ENCODE measurements around the gene TP53TG5. TPM values are rescaled to one million over a fixed set of nuclear protein-coding genes. Genes with fewer than 3 reads are reported as not detected.

The TP53TG5 gene
- total RNA-seq, 1 donor from 2014 or later, result not detected

- Mint-ChIP-seq H3K27ac (ENCODE audit: unreplicated experiment) (peak overlapping the region; percentile 58), H3K36me3 (ENCODE audit: low read depth, unreplicated experiment) (peaks cover 10% of the 10 kb centered on the region), H3K9me3 (ENCODE audit: unreplicated experiment) (no peaks in the 10 kb centered on the region), H3K4me1 (ENCODE audit: low read depth, unreplicated experiment) (peaks cover 1% of the 10 kb centered on the region), H3K4me3 (ENCODE audit: unreplicated experiment) (no peak overlapping the region), H3K27me3 (ENCODE audit: low read depth, unreplicated experiment) (no peaks in the 10 kb centered on the region)
- peak overlapping the region; percentile 9 for H3K4me2 ChIP-seq (ENCODE audit: low read length)
- H3K9ac ChIP-seq (ENCODE audit: low read length), result no peak overlapping the region
- TF ChIP-seq EZH2 (IDR thresholded peaks at IDR 0.05; ENCODE audit: insufficient read depth, low read length), result no peak
- TF ChIP-seq CTCF (IDR thresholded peaks at IDR 0.05; ENCODE audit: insufficient read depth, low read depth, low read length), result no peak
- no peaks in the 10 kb centered on the region for H3K9me3 ChIP-seq (ENCODE audit: insufficient read depth, low read depth, low read length)
- H3K4me1 ChIP-seq (ENCODE audit: insufficient read depth, low read length), result peaks cover 10% of the 10 kb centered on the region
- H3K4me3 ChIP-seq (ENCODE audit: insufficient read depth, low read depth, low read length), result no peak overlapping the region
- H2AFZ ChIP-seq (ENCODE audit: low read depth, low read length), result no peak overlapping the region
- peaks cover 8% of the 10 kb centered on the region for H3K36me3 ChIP-seq (ENCODE audit: insufficient read depth, low read length)
- no peak for FAIRE-seq
- H3K27me3 ChIP-seq (ENCODE audit: insufficient read depth, low read length), result no peaks in the 10 kb centered on the region
- peaks cover 12% of the 10 kb centered on the region for H4K20me1 ChIP-seq (ENCODE audit: insufficient read depth, low read length)
- no peak overlapping the region for H3K27ac ChIP-seq (ENCODE audit: low read depth, low read length)
- DNase-seq (ENCODE audit: low read depth), result no peak
- H3K79me2 ChIP-seq (ENCODE audit: insufficient read depth, low read length), result no peaks in the 10 kb centered on the region
Observed at GRCh38 chr20:45372241-45372640, 5.9 kb downstream of the TP53TG5 start.

GRCh38 chr20:45370571-45371160 lies 7.5 kb downstream of the TP53TG5 start:
- TF ChIP-seq EZH2 (IDR thresholded peaks at IDR 0.05; ENCODE audit: insufficient read depth, low read length) (no peak), CTCF (IDR thresholded peaks at IDR 0.05; ENCODE audit: insufficient read depth, low read depth, low read length) (no peak)
- no peaks in the 10 kb centered on the region for H3K27me3 ChIP-seq (ENCODE audit: insufficient read depth, low read length)
- no peak overlapping the region for H3K9ac ChIP-seq (ENCODE audit: low read length)
- no peak overlapping the region for H3K4me3 Mint-ChIP-seq (ENCODE audit: unreplicated experiment)
- no peak for FAIRE-seq
- H3K27ac ChIP-seq (ENCODE audit: low read depth, low read length), result no peak overlapping the region
- H3K27ac Mint-ChIP-seq (ENCODE audit: unreplicated experiment), result no peak overlapping the region
- peaks cover 12% of the 10 kb centered on the region for H3K36me3 Mint-ChIP-seq (ENCODE audit: low read depth, unreplicated experiment)
- H4K20me1 ChIP-seq (ENCODE audit: insufficient read depth, low read length), result peaks cover 15% of the 10 kb centered on the region
- no peaks in the 10 kb centered on the region for H3K9me3 ChIP-seq (ENCODE audit: insufficient read depth, low read depth, low read length)
- peaks cover 7% of the 10 kb centered on the region for H3K79me2 ChIP-seq (ENCODE audit: insufficient read depth, low read length)
- H3K4me1 ChIP-seq (ENCODE audit: insufficient read depth, low read length), result peaks cover 10% of the 10 kb centered on the region
- no peak overlapping the region for H3K4me3 ChIP-seq (ENCODE audit: insufficient read depth, low read depth, low read length)
- H2AFZ ChIP-seq (ENCODE audit: low read depth, low read length), result no peak overlapping the region
- H3K4me2 ChIP-seq (ENCODE audit: low read length), result no peak overlapping the region
- peaks cover 1% of the 10 kb centered on the region for H3K4me1 Mint-ChIP-seq (ENCODE audit: low read depth, unreplicated experiment)
- no peaks in the 10 kb centered on the region for H3K9me3 Mint-ChIP-seq (ENCODE audit: unreplicated experiment)
- H3K27me3 Mint-ChIP-seq (ENCODE audit: low read depth, unreplicated experiment), result no peaks in the 10 kb centered on the region
- peaks cover 9% of the 10 kb centered on the region for H3K36me3 ChIP-seq (ENCODE audit: insufficient read depth, low read length)
- no peak for DNase-seq (ENCODE audit: low read depth)

GRCh38 chr20:45368221-45368980 lies 9.7 kb downstream of the TP53TG5 start:
- FAIRE-seq, result no peak
- H3K27ac Mint-ChIP-seq (ENCODE audit: unreplicated experiment), result no peak overlapping the region

More at GRCh38 chr20:45368221-45368980, 9.7 kb downstream of the TP53TG5 start:
- Histone ChIP-seq H3K36me3 (ENCODE audit: insufficient read depth, low read length) (peaks cover 13% of the 10 kb centered on the region), H3K27ac (ENCODE audit: low read depth, low read length) (no peak overlapping the region), H3K4me3 (ENCODE audit: insufficient read depth, low read depth, low read length) (no peak overlapping the region), H2AFZ (ENCODE audit: low read depth, low read length) (no peak overlapping the region), H3K79me2 (ENCODE audit: insufficient read depth, low read length) (peaks cover 26% of the 10 kb centered on the region), H3K27me3 (ENCODE audit: insufficient read depth, low read length) (no peaks in the 10 kb centered on the region), H3K9me3 (ENCODE audit: insufficient read depth, low read depth, low read length) (no peaks in the 10 kb centered on the region), H3K9ac (ENCODE audit: low read length) (no peak overlapping the region), H4K20me1 (ENCODE audit: insufficient read depth, low read length) (peaks cover 23% of the 10 kb centered on the region), H3K4me2 (ENCODE audit: low read length) (no peak overlapping the region), H3K4me1 (ENCODE audit: insufficient read depth, low read length) (peaks cover 13% of the 10 kb centered on the region)
- TF ChIP-seq CTCF (IDR thresholded peaks at IDR 0.05; ENCODE audit: insufficient read depth, low read depth, low read length) (no peak), EZH2 (IDR thresholded peaks at IDR 0.05; ENCODE audit: insufficient read depth, low read length) (no peak)
- Mint-ChIP-seq H3K27me3 (ENCODE audit: low read depth, unreplicated experiment) (no peaks in the 10 kb centered on the region), H3K4me3 (ENCODE audit: unreplicated experiment) (no peak overlapping the region), H3K9me3 (ENCODE audit: unreplicated experiment) (no peaks in the 10 kb centered on the region), H3K36me3 (ENCODE audit: low read depth, unreplicated experiment) (peaks cover 9% of the 10 kb centered on the region), H3K4me1 (ENCODE audit: low read depth, unreplicated experiment) (peaks cover 3% of the 10 kb centered on the region)
- DNase-seq (ENCODE audit: low read depth), result no peak
